GM12891 (cell line): ENCODE results near the gene SPATA31D3.

Experiments used
- DNase-seq: peaks from one replicate; pipeline ENCODE4 v3.0.0; 2011; ENCODE audit warnings: low spot score; ENCODE audit not compliant: insufficient read length
- FAIRE-seq: peaks from 2 replicates; lab custom pipeline; 2011; peaks lifted over from hg19 to GRCh38; lab: Jason Lieb, UNC
- PAX5 ChIP-seq: IDR thresholded peaks from 2 replicates; pipeline ENCODE4 v1.6.1; 2011; ENCODE audit warnings: low read length, moderate library complexity, mild to moderate bottlenecking; ENCODE audit not compliant: insufficient read depth, severe bottlenecking
- POLR2A ChIP-seq: IDR thresholded peaks from 2 replicates; pipeline ENCODE4 v1.6.1; 2011; ENCODE audit warnings: low read depth, low read length, control low read depth
- POLR2AphosphoS5 ChIP-seq: IDR thresholded peaks from 2 replicates; pipeline ENCODE4 v1.6.1; 2011; ENCODE audit warnings: low read depth, low read length, control low read depth
- POU2F2 ChIP-seq: IDR thresholded peaks from 2 replicates; pipeline ENCODE4 v1.6.1; 2011; ENCODE audit warnings: low read depth, mild to moderate bottlenecking, control low read depth, low read length, moderate library complexity
- SPI1 ChIP-seq: IDR thresholded peaks from 2 replicates; pipeline ENCODE4 v1.6.1; 2011; ENCODE audit warnings: low read depth, low read length, control low read depth
- TAF1 ChIP-seq: IDR thresholded peaks from 2 replicates; pipeline ENCODE4 v1.6.1; 2011; ENCODE audit warnings: low read depth, low read length, control low read depth

Gene SPATA31D3

GRCh38 chr9:81953096-81953495 is 9.8 kb downstream of the SPATA31D3 start:
- DNase-seq = no peak
- no peak for FAIRE-seq
- TF ChIP-seq TAF1 (no peak), POU2F2 (no peak), SPI1 (no peak), POLR2A (no peak), POLR2AphosphoS5 (no peak), PAX5 (no peak)

- TF ChIP-seq POLR2A (no peak), PAX5 (no peak), SPI1 (no peak), POLR2AphosphoS5 (no peak), TAF1 (no peak), POU2F2 (no peak)
- FAIRE-seq = no peak
- DNase-seq = no peak
Observed at GRCh38 chr9:81955625-81956024, 12.3 kb downstream of the SPATA31D3 start.

GRCh38 chr9:81964218-81965171 is 21.2 kb downstream of the SPATA31D3 start:
- FAIRE-seq (no peak), DNase-seq (no peak)
- TF ChIP-seq TAF1 = no peak
- no peak for TF ChIP-seq POU2F2
- no peak for TF ChIP-seq PAX5
- TF ChIP-seq SPI1 = no peak
- no peak for TF ChIP-seq POLR2AphosphoS5
- TF ChIP-seq POLR2A = no peak

- DNase-seq (no peak), FAIRE-seq (no peak)
- no peak for TF ChIP-seq POU2F2
- TF ChIP-seq POLR2AphosphoS5 = no peak
- no peak for TF ChIP-seq PAX5
- no peak for TF ChIP-seq TAF1
- no peak for TF ChIP-seq SPI1
- no peak for TF ChIP-seq POLR2A
Observed at GRCh38 chr9:81968026-81968425, 24.7 kb downstream of the SPATA31D3 start.

GRCh38 chr9:81969971-81970370 is 26.7 kb downstream of the SPATA31D3 start:
- DNase-seq (no peak), FAIRE-seq (no peak)
- TF ChIP-seq POU2F2 = no peak
- TF ChIP-seq SPI1 = no peak
- TF ChIP-seq TAF1 = no peak
- TF ChIP-seq POLR2A = no peak
- no peak for TF ChIP-seq PAX5
- TF ChIP-seq POLR2AphosphoS5 = no peak

- DNase-seq (no peak), FAIRE-seq (no peak)
- TF ChIP-seq PAX5 = no peak
- TF ChIP-seq POLR2A = no peak
- no peak for TF ChIP-seq TAF1
Observed at GRCh38 chr9:81971727-81972126, 28.4 kb downstream of the SPATA31D3 start.

- FAIRE-seq (no peak), DNase-seq (no peak)
Observed at GRCh38 chr9:81974764-81975163, 31.5 kb downstream of the SPATA31D3 start.

GRCh38 chr9:81976351-81976750 is 33.1 kb downstream of the SPATA31D3 start:
- no peak for TF ChIP-seq SPI1
- no peak for TF ChIP-seq POLR2AphosphoS5
- no peak for TF ChIP-seq POU2F2
- TF ChIP-seq TAF1 = no peak
- TF ChIP-seq PAX5 = no peak
- TF ChIP-seq POLR2A = no peak
- FAIRE-seq (no peak), DNase-seq (no peak)

More at GRCh38 chr9:81974764-81975163, 31.5 kb downstream of the SPATA31D3 start:
- no peak for TF ChIP-seq TAF1
- no peak for TF ChIP-seq SPI1
- no peak for TF ChIP-seq POLR2AphosphoS5
- no peak for TF ChIP-seq POLR2A
- TF ChIP-seq POU2F2 = no peak
- TF ChIP-seq PAX5 = no peak

GRCh38 chr9:81979196-81979595 is 35.9 kb downstream of the SPATA31D3 start:
- no peak for FAIRE-seq
- DNase-seq = no peak

GRCh38 chr9:81980568-81980967 is 37.3 kb downstream of the SPATA31D3 start:
- FAIRE-seq (no peak), DNase-seq (no peak)
- TF ChIP-seq TAF1 = no peak
- no peak for TF ChIP-seq POLR2A
- no peak for TF ChIP-seq POLR2AphosphoS5
- TF ChIP-seq PAX5 = no peak
- TF ChIP-seq POU2F2 = no peak

More at GRCh38 chr9:81979196-81979595, 35.9 kb downstream of the SPATA31D3 start:
- TF ChIP-seq SPI1 = no peak
- TF ChIP-seq PAX5 = no peak
- peak; percentile 53; the same call in 1 of the 2 replicates for TF ChIP-seq POU2F2
